ENCODE results near the gene PAPPA2. TPM values are rescaled to one million over a fixed set of nuclear protein-coding genes. Genes with fewer than 3 reads are reported as not detected.

Gene PAPPA2
- total and polyA plus RNA-seq, 3 experiments from 2014 or later, result 0.29 to 0.55 TPM; not detected in 1

GRCh38 chr1:176803596-176803995 is 340.6 kb downstream of the PAPPA2 start:
- H3K27ac Mint-ChIP-seq, result no peak overlapping the region

GRCh38 chr1:176809292-176809691 is 346.3 kb downstream of the PAPPA2 start:
- no peaks in the 10 kb centered on the region for H3K36me3 Mint-ChIP-seq
- DNase-seq, result no peak
- peaks cover 0 to 3% (median 0%) of the 10 kb centered on the region in 5 donors for H3K9me3 Mint-ChIP-seq
- Histone ChIP-seq H3K4me1 (ENCODE audit: insufficient read depth, low read length) (no peaks in the 10 kb centered on the region), H3K9me3 (ENCODE audit: low read length) (no peaks in the 10 kb centered on the region), H3K36me3 (ENCODE audit: insufficient read depth, low read length) (no peaks in the 10 kb centered on the region), H3K27me3 (ENCODE audit: insufficient read depth, low read length, poor library complexity, severe bottlenecking) (no peaks in the 10 kb centered on the region), H3K4me3 (ENCODE audit: low read length) (no peak overlapping the region), H3K27ac (ENCODE audit: low read depth, low read length) (no peak overlapping the region)
- H3K27ac Mint-ChIP-seq, result no peak overlapping the region
- ChIA-PET POLR2A (no interaction called here), CTCF (no interaction called here)
- H3K27me3 Mint-ChIP-seq, result no peaks in the 10 kb centered on the region
- H3K4me1 Mint-ChIP-seq, result no peaks in the 10 kb centered on the region
- no peak overlapping the region for H3K4me3 Mint-ChIP-seq

More at GRCh38 chr1:176803596-176803995, 340.6 kb downstream of the PAPPA2 start:
- DNase-seq, result no peak
- ChIA-PET POLR2A (no interaction called here), CTCF (interaction anchor here (1.2 kb wide), 1 partner anchor 8 kb away, joined by 3 read pairs; no protein-coding TSS in a partner anchor)
- no peak overlapping the region for H3K4me3 Mint-ChIP-seq
- H3K9me3 ChIP-seq (ENCODE audit: low read length), result no peaks in the 10 kb centered on the region
- no peaks in the 10 kb centered on the region for H3K36me3 ChIP-seq (ENCODE audit: insufficient read depth, low read length)
- no peaks in the 10 kb centered on the region for H3K36me3 Mint-ChIP-seq
- H3K4me1 Mint-ChIP-seq, result no peaks in the 10 kb centered on the region
- no peaks in the 10 kb centered on the region for H3K27me3 Mint-ChIP-seq
- no peak overlapping the region for H3K27ac ChIP-seq (ENCODE audit: low read depth, low read length)
- no peaks in the 10 kb centered on the region for H3K27me3 ChIP-seq (ENCODE audit: insufficient read depth, low read length, poor library complexity, severe bottlenecking)
- no peaks in the 10 kb centered on the region for H3K9me3 Mint-ChIP-seq
- no peak overlapping the region for H3K4me3 ChIP-seq (ENCODE audit: low read length)
- H3K4me1 ChIP-seq (ENCODE audit: insufficient read depth, low read length), result no peaks in the 10 kb centered on the region

- no peaks in the 10 kb centered on the region for H3K27me3 ChIP-seq (ENCODE audit: insufficient read depth, low read length, poor library complexity, severe bottlenecking)
- H3K4me1 ChIP-seq (ENCODE audit: insufficient read depth, low read length), result no peaks in the 10 kb centered on the region
- H3K9me3 Mint-ChIP-seq, result peaks cover 0 to 4% (median 0%) of the 10 kb centered on the region in 5 donors
- no peaks in the 10 kb centered on the region for H3K4me1 Mint-ChIP-seq
- no peak overlapping the region for H3K4me3 ChIP-seq (ENCODE audit: low read length)
- H3K9me3 ChIP-seq (ENCODE audit: low read length), result no peaks in the 10 kb centered on the region
- no peak overlapping the region for H3K4me3 Mint-ChIP-seq
- no peak overlapping the region for H3K27ac Mint-ChIP-seq
- no peak overlapping the region for H3K27ac ChIP-seq (ENCODE audit: low read depth, low read length)
- ChIA-PET CTCF (interaction anchor here (1.1 kb wide), 1 partner anchor 9 kb away, joined by 3 read pairs; no protein-coding TSS in a partner anchor), POLR2A (no interaction called here)
- no peaks in the 10 kb centered on the region for H3K27me3 Mint-ChIP-seq
- DNase-seq, result no peak
- H3K36me3 ChIP-seq (ENCODE audit: insufficient read depth, low read length), result no peaks in the 10 kb centered on the region
- H3K36me3 Mint-ChIP-seq, result no peaks in the 10 kb centered on the region
Measured at GRCh38 chr1:176811511-176812288, 348.7 kb downstream of the PAPPA2 start.

GRCh38 chr1:176815621-176816020 is 352.6 kb downstream of the PAPPA2 start:
- no peaks in the 10 kb centered on the region for H3K27me3 ChIP-seq (ENCODE audit: insufficient read depth, low read length, poor library complexity, severe bottlenecking)
- H3K4me3 Mint-ChIP-seq, result no peak overlapping the region
- DNase-seq, result no peak
- H3K4me3 ChIP-seq (ENCODE audit: low read length), result no peak overlapping the region
- POLR2A ChIA-PET, result no interaction called here
- H3K36me3 ChIP-seq (ENCODE audit: insufficient read depth, low read length), result no peaks in the 10 kb centered on the region
- no peaks in the 10 kb centered on the region for H3K36me3 Mint-ChIP-seq
- no peaks in the 10 kb centered on the region for H3K4me1 ChIP-seq (ENCODE audit: insufficient read depth, low read length)
- H3K27ac Mint-ChIP-seq, result no peak overlapping the region
- H3K4me1 Mint-ChIP-seq, result no peaks in the 10 kb centered on the region
- H3K9me3 ChIP-seq (ENCODE audit: low read length), result no peaks in the 10 kb centered on the region
- peaks cover 0 to 4% (median 0%) of the 10 kb centered on the region in 5 donors for H3K9me3 Mint-ChIP-seq
- no peak overlapping the region for H3K27ac ChIP-seq (ENCODE audit: low read depth, low read length)
- CTCF ChIA-PET, result no interaction called here
- H3K27me3 Mint-ChIP-seq, result no peaks in the 10 kb centered on the region

- no peak overlapping the region for H3K4me3 ChIP-seq (ENCODE audit: low read length)
- H3K36me3 ChIP-seq (ENCODE audit: insufficient read depth, low read length), result no peaks in the 10 kb centered on the region
- peak overlapping the region in 1 of 8 donors; percentile 83 for H3K27ac Mint-ChIP-seq
- H3K4me1 Mint-ChIP-seq, result no peaks in the 10 kb centered on the region
- H3K36me3 Mint-ChIP-seq, result no peaks in the 10 kb centered on the region
- no peaks in the 10 kb centered on the region for H3K27me3 Mint-ChIP-seq
- H3K9me3 ChIP-seq (ENCODE audit: low read length), result no peaks in the 10 kb centered on the region
- H3K27ac ChIP-seq (ENCODE audit: low read depth, low read length), result no peak overlapping the region
- ChIA-PET CTCF (no interaction called here), POLR2A (no interaction called here)
- H3K4me3 Mint-ChIP-seq, result no peak overlapping the region
- no peaks in the 10 kb centered on the region for H3K4me1 ChIP-seq (ENCODE audit: insufficient read depth, low read length)
- peaks cover 0 to 4% (median 0%) of the 10 kb centered on the region in 5 donors for H3K9me3 Mint-ChIP-seq
- no peak for DNase-seq
- no peaks in the 10 kb centered on the region for H3K27me3 ChIP-seq (ENCODE audit: insufficient read depth, low read length, poor library complexity, severe bottlenecking)
Measured at GRCh38 chr1:176816232-176816631, 353.3 kb downstream of the PAPPA2 start.

- H3K4me3 Mint-ChIP-seq, result no peak overlapping the region
- no peaks in the 10 kb centered on the region for H3K36me3 ChIP-seq (ENCODE audit: insufficient read depth, low read length)
Measured at GRCh38 chr1:176820391-176821031, 357.5 kb downstream of the PAPPA2 start.

GRCh38 chr1:176826265-176826664 is 363.3 kb downstream of the PAPPA2 start:
- POLR2A ChIA-PET, result no interaction called here
- H3K9me3 Mint-ChIP-seq, result peaks cover 0 to 2% (median 0%) of the 10 kb centered on the region in 5 donors
- CTCF ChIA-PET, result no interaction called here

More at GRCh38 chr1:176820391-176821031, 357.5 kb downstream of the PAPPA2 start:
- Histone ChIP-seq H3K27me3 (ENCODE audit: insufficient read depth, low read length, poor library complexity, severe bottlenecking) (no peaks in the 10 kb centered on the region), H3K27ac (ENCODE audit: low read depth, low read length) (no peak overlapping the region), H3K9me3 (ENCODE audit: low read length) (no peaks in the 10 kb centered on the region), H3K4me3 (ENCODE audit: low read length) (no peak overlapping the region), H3K4me1 (ENCODE audit: insufficient read depth, low read length) (no peaks in the 10 kb centered on the region)
- POLR2A ChIA-PET, result no interaction called here
- no peaks in the 10 kb centered on the region for H3K27me3 Mint-ChIP-seq
- no peak overlapping the region for H3K27ac Mint-ChIP-seq
- H3K4me1 Mint-ChIP-seq, result no peaks in the 10 kb centered on the region
- peaks cover 0 to 2% (median 0%) of the 10 kb centered on the region in 5 donors for H3K9me3 Mint-ChIP-seq
- CTCF ChIA-PET, result no interaction called here
- no peaks in the 10 kb centered on the region for H3K36me3 Mint-ChIP-seq
- no peak for DNase-seq

GRCh38 chr1:176829261-176829660 is 366.3 kb downstream of the PAPPA2 start:
- Mint-ChIP-seq H3K9me3 (peaks cover 0 to 4% (median 0%) of the 10 kb centered on the region in 5 donors), H3K36me3 (no peaks in the 10 kb centered on the region), H3K27ac (no peak overlapping the region), H3K27me3 (no peaks in the 10 kb centered on the region), H3K4me3 (no peak overlapping the region), H3K4me1 (no peaks in the 10 kb centered on the region)
- no peak for DNase-seq
- ChIA-PET POLR2A (no interaction called here), CTCF (no interaction called here)
- H3K27ac ChIP-seq (ENCODE audit: low read depth, low read length), result no peak overlapping the region
- no peaks in the 10 kb centered on the region for H3K36me3 ChIP-seq (ENCODE audit: insufficient read depth, low read length)
- H3K27me3 ChIP-seq (ENCODE audit: insufficient read depth, low read length, poor library complexity, severe bottlenecking), result no peaks in the 10 kb centered on the region
- no peaks in the 10 kb centered on the region for H3K4me1 ChIP-seq (ENCODE audit: insufficient read depth, low read length)
- no peak overlapping the region for H3K4me3 ChIP-seq (ENCODE audit: low read length)
- no peaks in the 10 kb centered on the region for H3K9me3 ChIP-seq (ENCODE audit: low read length)

More at GRCh38 chr1:176826265-176826664, 363.3 kb downstream of the PAPPA2 start:
- Histone ChIP-seq H3K4me1 (ENCODE audit: insufficient read depth, low read length) (no peaks in the 10 kb centered on the region), H3K36me3 (ENCODE audit: insufficient read depth, low read length) (no peaks in the 10 kb centered on the region), H3K9me3 (ENCODE audit: low read length) (no peaks in the 10 kb centered on the region), H3K4me3 (ENCODE audit: low read length) (no peak overlapping the region), H3K27me3 (ENCODE audit: insufficient read depth, low read length, poor library complexity, severe bottlenecking) (no peaks in the 10 kb centered on the region), H3K27ac (ENCODE audit: low read depth, low read length) (no peak overlapping the region)
- DNase-seq, result no peak
- Mint-ChIP-seq H3K27ac (peak overlapping the region in 1 of 8 donors; percentile 11), H3K36me3 (no peaks in the 10 kb centered on the region), H3K4me1 (no peaks in the 10 kb centered on the region), H3K4me3 (no peak overlapping the region), H3K27me3 (no peaks in the 10 kb centered on the region)

All from CD8-positive, alpha-beta memory T cell (primary cell).